Testis (tissue), 2 donors: ENCODE measurements around the gene SH3BGR.

Source experiments
- POLR2A ChIP-seq: fragments of 450-650 bp; IDR thresholded peaks from one replicate; pipeline ENCODE4 v1.6.1; 2017; ENCODE audit warnings: antibody characterized with exemption, mild to moderate bottlenecking, moderate library complexity
- TF ChIP-seq, protein P1 (sequence below), 3 experiments: fragments of 450-650 bp in 2 of 3; fragments of 200-600 bp in 1 of 3; sonication (generic) in 1 of 3; IDR thresholded peaks; one replicate each; pipeline ENCODE4 v1.5.1; 2016 to 2019; ENCODE audit warnings: antibody characterized with exemption in 3 of 3, mild to moderate bottlenecking in 2 of 3, moderate library complexity in 1 of 3

- TF ChIP-seq, protein P1, sequence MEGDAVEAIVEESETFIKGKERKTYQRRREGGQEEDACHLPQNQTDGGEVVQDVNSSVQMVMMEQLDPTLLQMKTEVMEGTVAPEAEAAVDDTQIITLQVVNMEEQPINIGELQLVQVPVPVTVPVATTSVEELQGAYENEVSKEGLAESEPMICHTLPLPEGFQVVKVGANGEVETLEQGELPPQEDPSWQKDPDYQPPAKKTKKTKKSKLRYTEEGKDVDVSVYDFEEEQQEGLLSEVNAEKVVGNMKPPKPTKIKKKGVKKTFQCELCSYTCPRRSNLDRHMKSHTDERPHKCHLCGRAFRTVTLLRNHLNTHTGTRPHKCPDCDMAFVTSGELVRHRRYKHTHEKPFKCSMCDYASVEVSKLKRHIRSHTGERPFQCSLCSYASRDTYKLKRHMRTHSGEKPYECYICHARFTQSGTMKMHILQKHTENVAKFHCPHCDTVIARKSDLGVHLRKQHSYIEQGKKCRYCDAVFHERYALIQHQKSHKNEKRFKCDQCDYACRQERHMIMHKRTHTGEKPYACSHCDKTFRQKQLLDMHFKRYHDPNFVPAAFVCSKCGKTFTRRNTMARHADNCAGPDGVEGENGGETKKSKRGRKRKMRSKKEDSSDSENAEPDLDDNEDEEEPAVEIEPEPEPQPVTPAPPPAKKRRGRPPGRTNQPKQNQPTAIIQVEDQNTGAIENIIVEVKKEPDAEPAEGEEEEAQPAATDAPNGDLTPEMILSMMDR (IDR thresholded peaks at IDR 0.05): no peak
- TF ChIP-seq POLR2A: no peak
Observed at GRCh38 chr21:39552856-39553255, 101.1 kb downstream of the SH3BGR start.
